ENCODE data around the gene SNRPB.

Gene SNRPB

GRCh38 chr20:2460752-2461424, 9.7 kb downstream of the SNRPB start:
- no peaks in the 10 kb centered on the region for H3K27me3 ChIP-seq (ENCODE audit: low read length)
- H3K4me2 ChIP-seq (ENCODE audit: low read depth, low read length, poor library complexity, severe bottlenecking), result no peak overlapping the region
- H3K9me3 ChIP-seq (ENCODE audit: insufficient read depth, low read length), result no peaks in the 10 kb centered on the region
- H3K9ac ChIP-seq (ENCODE audit: low read length), result no peak overlapping the region
- H3F3A ChIP-seq (ENCODE audit: insufficient read depth), result peaks cover 59% of the 10 kb centered on the region
- H3K79me2 ChIP-seq (ENCODE audit: insufficient read depth, low read length), result peaks cover 10% of the 10 kb centered on the region
- no peak overlapping the region for H2AFZ ChIP-seq (ENCODE audit: low read depth, low read length, severe bottlenecking)
- TF ChIP-seq, protein P1, sequence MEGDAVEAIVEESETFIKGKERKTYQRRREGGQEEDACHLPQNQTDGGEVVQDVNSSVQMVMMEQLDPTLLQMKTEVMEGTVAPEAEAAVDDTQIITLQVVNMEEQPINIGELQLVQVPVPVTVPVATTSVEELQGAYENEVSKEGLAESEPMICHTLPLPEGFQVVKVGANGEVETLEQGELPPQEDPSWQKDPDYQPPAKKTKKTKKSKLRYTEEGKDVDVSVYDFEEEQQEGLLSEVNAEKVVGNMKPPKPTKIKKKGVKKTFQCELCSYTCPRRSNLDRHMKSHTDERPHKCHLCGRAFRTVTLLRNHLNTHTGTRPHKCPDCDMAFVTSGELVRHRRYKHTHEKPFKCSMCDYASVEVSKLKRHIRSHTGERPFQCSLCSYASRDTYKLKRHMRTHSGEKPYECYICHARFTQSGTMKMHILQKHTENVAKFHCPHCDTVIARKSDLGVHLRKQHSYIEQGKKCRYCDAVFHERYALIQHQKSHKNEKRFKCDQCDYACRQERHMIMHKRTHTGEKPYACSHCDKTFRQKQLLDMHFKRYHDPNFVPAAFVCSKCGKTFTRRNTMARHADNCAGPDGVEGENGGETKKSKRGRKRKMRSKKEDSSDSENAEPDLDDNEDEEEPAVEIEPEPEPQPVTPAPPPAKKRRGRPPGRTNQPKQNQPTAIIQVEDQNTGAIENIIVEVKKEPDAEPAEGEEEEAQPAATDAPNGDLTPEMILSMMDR (IDR thresholded peaks at IDR 0.05; ENCODE audit: insufficient read depth, low read length, poor library complexity, severe bottlenecking), result no peak
- TF ChIP-seq EZH2phosphoT487 (conservative IDR thresholded peaks at IDR 0.05; ENCODE audit: low read length), result no peak
- H4K20me1 ChIP-seq (ENCODE audit: low read depth, low read length), result peaks cover 31% of the 10 kb centered on the region
- H3K27ac ChIP-seq (ENCODE audit: low read depth, low read length), result no peak overlapping the region
- H3K9me2 ChIP-seq (replicated peaks; ENCODE audit: insufficient read depth, low read length), result no peaks in the 10 kb centered on the region
- no peak overlapping the region for H3K4me3 ChIP-seq (ENCODE audit: insufficient read depth, low read length, poor library complexity, severe bottlenecking)
- H3K36me3 ChIP-seq (ENCODE audit: low read length), result peaks cover 66% of the 10 kb centered on the region

GRCh38 chr20:2459981-2460751, 10.4 kb downstream of the SNRPB start:
- no peak for TF ChIP-seq EZH2phosphoT487 (conservative IDR thresholded peaks at IDR 0.05; ENCODE audit: low read length)
- TF ChIP-seq, protein P1 (IDR thresholded peaks at IDR 0.05; ENCODE audit: insufficient read depth, low read length, poor library complexity, severe bottlenecking), result no peak
- Histone ChIP-seq H3K4me3 (ENCODE audit: insufficient read depth, low read length, poor library complexity, severe bottlenecking) (no peak overlapping the region), H3K79me2 (ENCODE audit: insufficient read depth, low read length) (peaks cover 3% of the 10 kb centered on the region; the same call in 1 of the 2 replicates), H3K27me3 (ENCODE audit: low read length) (no peaks in the 10 kb centered on the region), H3K9me3 (ENCODE audit: insufficient read depth, low read length) (no peaks in the 10 kb centered on the region), H3K9ac (ENCODE audit: low read length) (no peak overlapping the region), H4K20me1 (ENCODE audit: low read depth, low read length) (peaks cover 26% of the 10 kb centered on the region), H2AFZ (ENCODE audit: low read depth, low read length, severe bottlenecking) (no peak overlapping the region), H3K27ac (ENCODE audit: low read depth, low read length) (no peak overlapping the region), H3F3A (ENCODE audit: insufficient read depth) (peaks cover 59% of the 10 kb centered on the region), H3K9me2 (replicated peaks; ENCODE audit: insufficient read depth, low read length) (no peaks in the 10 kb centered on the region), H3K36me3 (ENCODE audit: low read length) (peaks cover 60% of the 10 kb centered on the region), H3K4me2 (ENCODE audit: low read depth, low read length, poor library complexity, severe bottlenecking) (no peak overlapping the region)

- peaks cover 48% of the 10 kb centered on the region for H3K36me3 ChIP-seq (ENCODE audit: low read length)
- peaks cover 55% of the 10 kb centered on the region for H3F3A ChIP-seq (ENCODE audit: insufficient read depth)
These were observed 11.6 kb downstream of the SNRPB start for GRCh38 chr20:2458919-2459499.

More at GRCh38 chr20:2458919-2459499, 11.6 kb downstream of the SNRPB start:
- TF ChIP-seq, protein P1 (IDR thresholded peaks at IDR 0.05; ENCODE audit: insufficient read depth, low read length, poor library complexity, severe bottlenecking), result no peak
- TF ChIP-seq EZH2phosphoT487 (conservative IDR thresholded peaks at IDR 0.05; ENCODE audit: low read length), result no peak
- H3K9ac ChIP-seq (ENCODE audit: low read length), result no peak overlapping the region
- H3K27me3 ChIP-seq (ENCODE audit: low read length), result no peaks in the 10 kb centered on the region
- H3K4me3 ChIP-seq (ENCODE audit: insufficient read depth, low read length, poor library complexity, severe bottlenecking), result no peak overlapping the region
- H3K27ac ChIP-seq (ENCODE audit: low read depth, low read length), result no peak overlapping the region
- H3K9me2 ChIP-seq (replicated peaks; ENCODE audit: insufficient read depth, low read length), result no peaks in the 10 kb centered on the region
- H2AFZ ChIP-seq (ENCODE audit: low read depth, low read length, severe bottlenecking), result no peak overlapping the region
- no peaks in the 10 kb centered on the region for H3K9me3 ChIP-seq (ENCODE audit: insufficient read depth, low read length)
- peaks cover 17% of the 10 kb centered on the region for H4K20me1 ChIP-seq (ENCODE audit: low read depth, low read length)
- no peak overlapping the region for H3K4me2 ChIP-seq (ENCODE audit: low read depth, low read length, poor library complexity, severe bottlenecking)
- no peaks in the 10 kb centered on the region for H3K79me2 ChIP-seq (ENCODE audit: insufficient read depth, low read length)

All from SU-DHL-6 (cell line).